ENCODE results near the gene FMN2.

The FMN2 gene

GRCh38 chr1:240234485-240235210 is 143.0 kb downstream of the FMN2 start:
- Histone ChIP-seq H3K9ac (ENCODE audit: low read length) (no peak overlapping the region), H3K4me2 (ENCODE audit: low read depth, low read length, poor library complexity, severe bottlenecking) (no peak overlapping the region), H3K9me2 (replicated peaks; ENCODE audit: insufficient read depth, low read length) (no peaks in the 10 kb centered on the region), H3K4me3 (ENCODE audit: insufficient read depth, low read length, poor library complexity, severe bottlenecking) (no peak overlapping the region), H4K20me1 (ENCODE audit: low read depth, low read length) (no peaks in the 10 kb centered on the region), H2AFZ (ENCODE audit: low read depth, low read length, severe bottlenecking) (no peak overlapping the region), H3K27me3 (ENCODE audit: low read length) (no peaks in the 10 kb centered on the region), H3F3A (ENCODE audit: insufficient read depth) (no peaks in the 10 kb centered on the region), H3K27ac (ENCODE audit: low read depth, low read length) (no peak overlapping the region), H3K79me2 (ENCODE audit: insufficient read depth, low read length) (no peaks in the 10 kb centered on the region), H3K36me3 (ENCODE audit: low read length) (no peaks in the 10 kb centered on the region), H3K9me3 (ENCODE audit: insufficient read depth, low read length) (no peaks in the 10 kb centered on the region)
- no peak for TF ChIP-seq EZH2phosphoT487 (conservative IDR thresholded peaks at IDR 0.05; ENCODE audit: low read length)
- no peak for TF ChIP-seq CTCF (IDR thresholded peaks at IDR 0.05; ENCODE audit: insufficient read depth, low read length, poor library complexity, severe bottlenecking)

GRCh38 chr1:240235521-240236288 is 144.0 kb downstream of the FMN2 start:
- Histone ChIP-seq H3F3A (ENCODE audit: insufficient read depth) (no peaks in the 10 kb centered on the region), H2AFZ (ENCODE audit: low read depth, low read length, severe bottlenecking) (no peak overlapping the region), H4K20me1 (ENCODE audit: low read depth, low read length) (no peaks in the 10 kb centered on the region), H3K27ac (ENCODE audit: low read depth, low read length) (no peak overlapping the region), H3K4me2 (ENCODE audit: low read depth, low read length, poor library complexity, severe bottlenecking) (no peak overlapping the region), H3K79me2 (ENCODE audit: insufficient read depth, low read length) (no peaks in the 10 kb centered on the region), H3K9me2 (replicated peaks; ENCODE audit: insufficient read depth, low read length) (no peaks in the 10 kb centered on the region), H3K9me3 (ENCODE audit: insufficient read depth, low read length) (no peaks in the 10 kb centered on the region), H3K27me3 (ENCODE audit: low read length) (no peaks in the 10 kb centered on the region), H3K4me3 (ENCODE audit: insufficient read depth, low read length, poor library complexity, severe bottlenecking) (no peak overlapping the region), H3K9ac (ENCODE audit: low read length) (no peak overlapping the region), H3K36me3 (ENCODE audit: low read length) (no peaks in the 10 kb centered on the region)
- no peak for TF ChIP-seq CTCF (IDR thresholded peaks at IDR 0.05; ENCODE audit: insufficient read depth, low read length, poor library complexity, severe bottlenecking)
- TF ChIP-seq EZH2phosphoT487 (conservative IDR thresholded peaks at IDR 0.05; ENCODE audit: low read length) = no peak

GRCh38 chr1:240237305-240237721 is 145.6 kb downstream of the FMN2 start:
- Histone ChIP-seq H3K9ac (ENCODE audit: low read length) (no peak overlapping the region), H3K4me2 (ENCODE audit: low read depth, low read length, poor library complexity, severe bottlenecking) (no peak overlapping the region), H3K36me3 (ENCODE audit: low read length) (no peaks in the 10 kb centered on the region), H3K27ac (ENCODE audit: low read depth, low read length) (no peak overlapping the region), H3K9me2 (replicated peaks; ENCODE audit: insufficient read depth, low read length) (no peaks in the 10 kb centered on the region), H3K27me3 (ENCODE audit: low read length) (no peaks in the 10 kb centered on the region), H3K9me3 (ENCODE audit: insufficient read depth, low read length) (no peaks in the 10 kb centered on the region), H2AFZ (ENCODE audit: low read depth, low read length, severe bottlenecking) (no peak overlapping the region), H4K20me1 (ENCODE audit: low read depth, low read length) (no peaks in the 10 kb centered on the region), H3F3A (ENCODE audit: insufficient read depth) (no peaks in the 10 kb centered on the region), H3K79me2 (ENCODE audit: insufficient read depth, low read length) (no peaks in the 10 kb centered on the region), H3K4me3 (ENCODE audit: insufficient read depth, low read length, poor library complexity, severe bottlenecking) (no peak overlapping the region)
- TF ChIP-seq CTCF (IDR thresholded peaks at IDR 0.05; ENCODE audit: insufficient read depth, low read length, poor library complexity, severe bottlenecking) = no peak
- no peak for TF ChIP-seq EZH2phosphoT487 (conservative IDR thresholded peaks at IDR 0.05; ENCODE audit: low read length)

All from SU-DHL-6 (cell line).